ENCODE measurements around the gene GLIS2. TPM values are rescaled to one million over a fixed set of nuclear protein-coding genes. Genes with fewer than 3 reads are reported as not detected.

The GLIS2 gene
- polyA plus RNA-seq, 2 of the 4 experiments (the other 2 are of a cell fraction), result 5.5 to 15.8 TPM

DNA sequence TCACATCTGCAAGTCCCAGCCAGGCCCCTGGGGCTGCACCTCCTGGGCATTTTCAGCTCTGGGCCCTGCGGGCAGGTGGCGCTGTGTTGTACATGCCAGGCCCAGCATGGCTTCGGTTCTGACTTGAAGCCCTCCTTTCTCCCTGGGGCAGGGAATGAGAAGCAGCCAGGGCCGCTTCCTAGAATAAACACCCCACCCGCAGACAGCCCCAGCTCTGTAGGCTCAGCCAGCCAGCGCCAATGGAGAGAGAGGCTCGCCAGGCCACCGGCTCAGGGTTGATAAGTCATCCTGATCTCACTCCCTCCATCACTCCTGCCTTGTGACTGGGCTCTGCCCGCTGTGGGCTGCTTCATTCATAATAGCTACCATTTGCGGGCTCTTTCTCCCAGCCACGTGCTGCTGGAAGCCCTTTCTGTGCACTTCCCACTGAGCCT, 6.0 kb upstream of the GLIS2 start:
- FAIRE-seq, result no peak
- no peak overlapping the region for H3K4me3 ChIP-seq
- peaks cover 48% of the 10 kb centered on the region for H3K4me1 ChIP-seq
- peak overlapping the region; percentile 71 to 90 for H3K27ac ChIP-seq
- no peaks in the 10 kb centered on the region for H3K9me3 ChIP-seq
- peak; percentile 54; the same call in 1 of the 2 replicates for TF ChIP-seq FOXS1 (CRISPR knock-in tag; IDR thresholded peaks at IDR 0.05)
- TF ChIP-seq, protein P1, sequence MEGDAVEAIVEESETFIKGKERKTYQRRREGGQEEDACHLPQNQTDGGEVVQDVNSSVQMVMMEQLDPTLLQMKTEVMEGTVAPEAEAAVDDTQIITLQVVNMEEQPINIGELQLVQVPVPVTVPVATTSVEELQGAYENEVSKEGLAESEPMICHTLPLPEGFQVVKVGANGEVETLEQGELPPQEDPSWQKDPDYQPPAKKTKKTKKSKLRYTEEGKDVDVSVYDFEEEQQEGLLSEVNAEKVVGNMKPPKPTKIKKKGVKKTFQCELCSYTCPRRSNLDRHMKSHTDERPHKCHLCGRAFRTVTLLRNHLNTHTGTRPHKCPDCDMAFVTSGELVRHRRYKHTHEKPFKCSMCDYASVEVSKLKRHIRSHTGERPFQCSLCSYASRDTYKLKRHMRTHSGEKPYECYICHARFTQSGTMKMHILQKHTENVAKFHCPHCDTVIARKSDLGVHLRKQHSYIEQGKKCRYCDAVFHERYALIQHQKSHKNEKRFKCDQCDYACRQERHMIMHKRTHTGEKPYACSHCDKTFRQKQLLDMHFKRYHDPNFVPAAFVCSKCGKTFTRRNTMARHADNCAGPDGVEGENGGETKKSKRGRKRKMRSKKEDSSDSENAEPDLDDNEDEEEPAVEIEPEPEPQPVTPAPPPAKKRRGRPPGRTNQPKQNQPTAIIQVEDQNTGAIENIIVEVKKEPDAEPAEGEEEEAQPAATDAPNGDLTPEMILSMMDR (IDR thresholded peaks at IDR 0.05), result peak; percentile 79
- TF ChIP-seq HOXB13 (CRISPR knock-in tag; IDR thresholded peaks at IDR 0.05; ENCODE audit: low read depth), result 0 out of 2 replicates have a peak, but pooled peaks have one; percentile 45
- TF ChIP-seq, protein P2, sequence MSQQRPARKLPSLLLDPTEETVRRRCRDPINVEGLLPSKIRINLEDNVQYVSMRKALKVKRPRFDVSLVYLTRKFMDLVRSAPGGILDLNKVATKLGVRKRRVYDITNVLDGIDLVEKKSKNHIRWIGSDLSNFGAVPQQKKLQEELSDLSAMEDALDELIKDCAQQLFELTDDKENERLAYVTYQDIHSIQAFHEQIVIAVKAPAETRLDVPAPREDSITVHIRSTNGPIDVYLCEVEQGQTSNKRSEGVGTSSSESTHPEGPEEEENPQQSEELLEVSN (IDR thresholded peaks at IDR 0.05; ENCODE audit: borderline replicate concordance, low read depth), result no peak
- TF ChIP-seq, protein P3, sequence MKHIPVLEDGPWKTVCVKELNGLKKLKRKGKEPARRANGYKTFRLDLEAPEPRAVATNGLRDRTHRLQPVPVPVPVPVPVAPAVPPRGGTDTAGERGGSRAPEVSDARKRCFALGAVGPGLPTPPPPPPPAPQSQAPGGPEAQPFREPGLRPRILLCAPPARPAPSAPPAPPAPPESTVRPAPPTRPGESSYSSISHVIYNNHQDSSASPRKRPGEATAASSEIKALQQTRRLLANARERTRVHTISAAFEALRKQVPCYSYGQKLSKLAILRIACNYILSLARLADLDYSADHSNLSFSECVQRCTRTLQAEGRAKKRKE (CRISPR knock-in tag; IDR thresholded peaks at IDR 0.05; ENCODE audit: low read depth), result 0 out of 2 replicates have a peak, but pooled peaks have one; percentile 48
- no peak for TF ChIP-seq ESRRA (IDR thresholded peaks at IDR 0.05; ENCODE audit: borderline replicate concordance, low read length)
- 0 out of 2 replicates have a peak, but pooled peaks have one; percentile 42 for TF ChIP-seq HOXB5 (CRISPR knock-in tag; IDR thresholded peaks at IDR 0.05)
- TF ChIP-seq CBX8 (IDR thresholded peaks at IDR 0.05), result no peak
- TF ChIP-seq SMC3 (IDR thresholded peaks at IDR 0.05), result peak; percentile 73
- TF ChIP-seq, protein P4, sequence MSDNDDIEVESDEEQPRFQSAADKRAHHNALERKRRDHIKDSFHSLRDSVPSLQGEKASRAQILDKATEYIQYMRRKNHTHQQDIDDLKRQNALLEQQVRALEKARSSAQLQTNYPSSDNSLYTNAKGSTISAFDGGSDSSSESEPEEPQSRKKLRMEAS (IDR thresholded peaks at IDR 0.05), result peak; percentile 77; the same call in 1 of the 2 replicates
- peak; percentile 58 to 60 for TF ChIP-seq RAD21 (conservative IDR thresholded peaks at IDR 0.05 in 1 of 2, IDR thresholded peaks at IDR 0.05 in 1 of 2)
- TF ChIP-seq KDM5A (IDR thresholded peaks at IDR 0.05), result no peak
- ChIA-PET POLR2A (interaction anchor here (0.5 to 2.4 kb wide), 2 partner anchors 11 to 405 kb away, joined by 3 to 10 read pairs; no protein-coding TSS in a partner anchor), CTCF (interaction anchor here (0.9 to 20.1 kb wide), 25 partner anchors 9 to 327 kb away, joined by 3 to 423 read pairs (median 4); partner anchors contain the start of genes CORO7, PAM16 and TFAP4)
- peak overlapping the region; percentile 62 for H3K4me2 ChIP-seq
- peak; percentile 84 to 88 for DNase-seq (ENCODE audit: low read depth in 1 of 2, low spot score in 1 of 2)
- peak; percentile 41 to 66; a peak in 5 of 6 replicates for ATAC-seq
- 18% methylated on average over 8 of the region's 11 CpGs for WGBS (ENCODE audit: missing lambda C conversion rate)

DNA sequence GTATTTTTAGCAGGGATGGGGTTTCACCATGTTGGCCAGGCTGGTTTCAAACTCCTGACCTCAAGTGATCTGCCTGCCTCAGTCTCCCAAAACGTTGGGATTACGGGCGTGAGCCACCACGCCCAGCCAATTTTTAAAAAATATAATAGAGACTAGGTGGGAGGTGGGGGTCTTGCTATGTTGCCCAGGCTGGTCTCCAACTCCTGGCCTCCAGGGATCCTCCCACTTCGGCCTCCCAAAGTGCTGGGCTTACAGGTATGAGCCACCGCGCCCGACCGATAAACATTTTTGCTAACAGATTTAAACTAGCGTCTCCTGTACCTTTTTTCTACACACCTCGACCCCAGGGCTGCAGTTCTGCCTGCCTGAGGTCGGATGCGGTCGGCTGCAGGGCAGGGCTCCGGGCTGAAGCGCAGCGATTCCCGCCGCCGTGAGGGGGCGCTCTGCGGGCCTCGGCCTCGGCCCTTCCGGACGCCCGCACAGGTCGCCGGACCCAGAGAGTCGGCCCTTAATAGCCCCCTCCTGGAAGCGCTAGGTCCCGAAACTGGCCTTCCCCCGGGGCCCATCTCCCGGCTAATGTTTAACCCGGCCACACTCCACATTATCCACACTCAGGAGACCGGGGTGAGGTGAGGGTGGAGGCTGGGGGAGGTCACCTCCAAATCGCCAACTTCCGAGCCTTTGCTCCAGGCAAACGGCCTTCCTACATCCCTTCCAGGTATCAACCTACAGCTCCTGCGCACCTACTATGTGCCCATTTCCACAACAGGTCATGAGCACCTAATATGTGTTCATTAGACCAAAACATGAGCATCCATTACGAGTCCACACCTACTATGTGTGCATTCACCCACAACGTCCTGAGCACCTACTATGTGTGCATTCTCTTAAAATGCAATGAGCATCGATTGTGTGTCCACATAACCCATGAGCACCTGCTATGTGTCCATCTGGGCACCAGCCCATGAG, 2.0 kb upstream of the GLIS2 start:
- H3K4me2 ChIP-seq, result peak overlapping the region; percentile 93
- TF ChIP-seq RAD21 (conservative IDR thresholded peaks at IDR 0.05 in 1 of 2, IDR thresholded peaks at IDR 0.05 in 1 of 2), result peak; percentile 46 to 73
- TF ChIP-seq HDAC2 (IDR thresholded peaks at IDR 0.05), result 0 out of 2 replicates have a peak, but pooled peaks have one; percentile 81
- TF ChIP-seq, protein P5, sequence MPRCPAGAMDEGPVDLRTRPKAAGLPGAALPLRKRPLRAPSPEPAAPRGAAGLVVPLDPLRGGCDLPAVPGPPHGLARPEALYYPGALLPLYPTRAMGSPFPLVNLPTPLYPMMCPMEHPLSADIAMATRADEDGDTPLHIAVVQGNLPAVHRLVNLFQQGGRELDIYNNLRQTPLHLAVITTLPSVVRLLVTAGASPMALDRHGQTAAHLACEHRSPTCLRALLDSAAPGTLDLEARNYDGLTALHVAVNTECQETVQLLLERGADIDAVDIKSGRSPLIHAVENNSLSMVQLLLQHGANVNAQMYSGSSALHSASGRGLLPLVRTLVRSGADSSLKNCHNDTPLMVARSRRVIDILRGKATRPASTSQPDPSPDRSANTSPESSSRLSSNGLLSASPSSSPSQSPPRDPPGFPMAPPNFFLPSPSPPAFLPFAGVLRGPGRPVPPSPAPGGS (IDR thresholded peaks at IDR 0.05), result peak; percentile 20; the same call in 1 of the 3 replicates
- TF ChIP-seq PHF8 (IDR thresholded peaks at IDR 0.05; ENCODE audit: borderline replicate concordance, low read depth), result no peak
- peak; percentile 80 for TF ChIP-seq SMC3 (IDR thresholded peaks at IDR 0.05)
- peak; percentile 100 for TF ChIP-seq CHD4 (IDR thresholded peaks at IDR 0.05; ENCODE audit: borderline replicate concordance)
- TF ChIP-seq, protein P3 (CRISPR knock-in tag; IDR thresholded peaks at IDR 0.05; ENCODE audit: low read depth), result no peak
- TF ChIP-seq ESRRA (IDR thresholded peaks at IDR 0.05; ENCODE audit: borderline replicate concordance, low read length), result peak; percentile 57; the same call in 1 of the 2 replicates
- TF ChIP-seq KDM1A (IDR thresholded peaks at IDR 0.05; ENCODE audit: low read depth), result peak; percentile 97
- TF ChIP-seq TFCP2L1 (CRISPR knock-in tag; IDR thresholded peaks at IDR 0.05), result no peak
- TF ChIP-seq, protein P1 (IDR thresholded peaks at IDR 0.05), result peak; percentile 91
- TF ChIP-seq GATA3 (IDR thresholded peaks at IDR 0.05; ENCODE audit: borderline replicate concordance), result peak; percentile 46
- peak in 1 of 2 experiments; percentile 55; a peak in 2 of 5 replicates for TF ChIP-seq JUN (IDR thresholded peaks at IDR 0.05)
- TF ChIP-seq MAZ (IDR thresholded peaks at IDR 0.05; ENCODE audit: borderline replicate concordance, low read depth, low read length), result peak; percentile 75; the same call in 1 of the 2 replicates
- ChIA-PET CTCF (interaction anchor here (1.0 to 20.1 kb wide), 8 partner anchors 9 to 53 kb away, joined by 4 to 423 read pairs (median 16); no protein-coding TSS in a partner anchor), POLR2A (interaction anchor here (1.2 to 1.9 kb wide), 3 partner anchors 10 to 40 kb away, joined by 7 to 11 read pairs (median 7); partner anchors contain the start of gene TFAP4)
- H3K4me1 ChIP-seq, result peaks cover 49% of the 10 kb centered on the region
- WGBS (ENCODE audit: missing lambda C conversion rate), result 11% methylated on average over 42 of the region's 43 CpGs
- no peak overlapping the region for H3K4me3 ChIP-seq
- ATAC-seq, result peak; percentile 46 to 73
- no peaks in the 10 kb centered on the region for H3K9me3 ChIP-seq
- DNase-seq (ENCODE audit: low read depth in 1 of 2, low spot score in 1 of 2), result peak; percentile 95 to 97
- FAIRE-seq, result no peak
- H3K27ac ChIP-seq, result peak overlapping the region; percentile 96

Measured in A549 (cell line).